Muscle of leg (tissue), 11 donors: Measurements from ENCODE around the gene CAMKK2. TPM values are rescaled to one million over a fixed set of nuclear protein-coding genes. Genes with fewer than 3 reads are reported as not detected.
A peak's percentile ranks its signal among the peaks of the same experiment; 100 is the strongest.
"Not testable (repeated sequence)": the region's sequence is repeated elsewhere in the genome, so short reads cannot be mapped to it uniquely, and the experiment has no call there.

ENCODE experiments used
- DNase-seq: peaks from one replicate; pipeline ENCODE4 v3.0.0; 2013
- H3K27ac ChIP-seq: one replicate; pipeline ENCODE4 v1.5.1; 2013; ENCODE audit warnings: mild to moderate bottlenecking, low read length, control low read depth
- H3K27me3 ChIP-seq: one replicate; pipeline ENCODE4 v1.6.1; 2013; ENCODE audit warnings: low read length; ENCODE audit not compliant: control insufficient read depth, insufficient read depth
- H3K36me3 ChIP-seq: one replicate; pipeline ENCODE4 v1.6.1; 2013; ENCODE audit warnings: low read length; ENCODE audit not compliant: control insufficient read depth, insufficient read depth
- H3K4me1 ChIP-seq: one replicate; pipeline ENCODE4 v1.6.1; 2013; ENCODE audit warnings: low read length; ENCODE audit not compliant: control insufficient read depth, insufficient read depth
- H3K4me3 ChIP-seq: one replicate; pipeline ENCODE4 v1.5.1; 2013; ENCODE audit warnings: low read length, control low read depth
- H3K9me3 ChIP-seq: replicated peaks from 2 replicates; pipeline ENCODE4 v1.6.1; 2013; ENCODE audit warnings: low read depth, low read length; ENCODE audit not compliant: control insufficient read depth
- WGBS: methylation state at CpG from one replicate; pipeline ENCODE4 v1.1.5; 2013; ENCODE audit warnings: missing lambda C conversion rate; ENCODE audit not compliant: insufficient coverage; 5-methylcytosine and 5-hydroxymethylcytosine counted together
- polyA plus RNA-seq, 8 donors: library from polyadenylated mRNA; unstranded; fragments of 120-200 nt; gene quantifications; one replicate each; pipeline versions ENCODE4 v1.2.1 to v1.2.3, GENCODE V29; 2013; ENCODE audit warnings: inconsistent platforms in 1 of 8, low replicate concordance in 1 of 8; ENCODE audit not compliant: insufficient read length in 8 of 8, insufficient read depth in 1 of 8
- total RNA-seq: library from RNA; stranded (reverse); fragments of 120-200 nt; gene quantifications from one replicate; pipeline ENCODE4 v1.2.4, GENCODE V29; 2013

CAMKK2 gene
- total and polyA plus RNA-seq, 9 donors, result 12.1 to 29.5 (median 23.2) TPM

GRCh38 chr12:121281116-121281515, 15.4 kb downstream of the CAMKK2 start:
- peaks cover 12% of the 10 kb centered on the region for H3K4me1 ChIP-seq
- WGBS, result 83% methylated on average over 9 of the region's 14 CpGs

GRCh38 chr12:121280531-121280930, 16.0 kb downstream of the CAMKK2 start:
- not testable (repeated sequence) for H3K36me3 ChIP-seq, H3K27ac ChIP-seq, H3K9me3 ChIP-seq, H3K4me3 ChIP-seq, DNase-seq, H3K27me3 ChIP-seq
- peaks cover 12% of the 10 kb centered on the region for H3K4me1 ChIP-seq
- no CpG with 5 or more reads among the region's 11 CpGs for WGBS

More at GRCh38 chr12:121281116-121281515, 15.4 kb downstream of the CAMKK2 start:
- H3K4me3 ChIP-seq, H3K27ac ChIP-seq, H3K27me3 ChIP-seq, DNase-seq, H3K9me3 ChIP-seq, H3K36me3 ChIP-seq: not testable (repeated sequence)

- no peaks in the 10 kb centered on the region for H3K27me3 ChIP-seq
- no peak overlapping the region for H3K4me3 ChIP-seq
- WGBS, result 21% methylated on average over 7 of the region's 10 CpGs
- peaks cover 6% of the 10 kb centered on the region for H3K36me3 ChIP-seq
- H3K9me3 ChIP-seq, result no peaks in the 10 kb centered on the region
- DNase-seq, result peak; percentile 50
- peaks cover 12% of the 10 kb centered on the region for H3K4me1 ChIP-seq
- H3K27ac ChIP-seq, result peak overlapping the region; percentile 21
Observed at GRCh38 chr12:121279507-121279915, 17.0 kb downstream of the CAMKK2 start.

GRCh38 chr12:121279071-121279375, 17.5 kb downstream of the CAMKK2 start:
- whole genome bisulfite sequencing, result 63% methylated on average over 13 of the region's 13 CpGs
- H3K9me3 ChIP-seq, result no peaks in the 10 kb centered on the region
- no peak for DNase-seq
- no peaks in the 10 kb centered on the region for H3K27me3 ChIP-seq
- H3K27ac ChIP-seq, result peak overlapping the region; percentile 42
- no peak overlapping the region for H3K4me3 ChIP-seq
- peaks cover 9% of the 10 kb centered on the region for H3K36me3 ChIP-seq
- peaks cover 12% of the 10 kb centered on the region for H3K4me1 ChIP-seq

GRCh38 chr12:121278169-121279070, 18.1 kb downstream of the CAMKK2 start:
- peaks cover 15% of the 10 kb centered on the region for H3K36me3 ChIP-seq
- DNase-seq, result no peak
- no peak overlapping the region for H3K4me3 ChIP-seq
- H3K4me1 ChIP-seq, result peaks cover 12% of the 10 kb centered on the region
- no peaks in the 10 kb centered on the region for H3K9me3 ChIP-seq
- H3K27me3 ChIP-seq, result no peaks in the 10 kb centered on the region
- WGBS, result 91% methylated on average over 9 of the region's 15 CpGs
- peak overlapping the region; percentile 42 for H3K27ac ChIP-seq

- Histone ChIP-seq H3K4me3 (no peak overlapping the region), H3K9me3 (no peaks in the 10 kb centered on the region), H3K27ac (no peak overlapping the region), H3K27me3 (no peaks in the 10 kb centered on the region), H3K4me1 (peaks cover 12% of the 10 kb centered on the region), H3K36me3 (peaks cover 24% of the 10 kb centered on the region)
- no peak for DNase-seq
- WGBS, result 100% methylated on average over 1 of the region's 6 CpGs
Observed at GRCh38 chr12:121277374-121277759, 19.1 kb downstream of the CAMKK2 start.

GRCh38 chr12:121274036-121274763, 22.3 kb downstream of the CAMKK2 start:
- Histone ChIP-seq H3K36me3 (peaks cover 33% of the 10 kb centered on the region), H3K27me3 (no peaks in the 10 kb centered on the region), H3K4me3 (no peak overlapping the region), H3K9me3 (no peaks in the 10 kb centered on the region), H3K27ac (no peak overlapping the region), H3K4me1 (peaks cover 5% of the 10 kb centered on the region)
- DNase-seq, result no peak
- 94% methylated on average over 33 of the region's 35 CpGs for WGBS

GRCh38 chr12:121273364-121273896, 23.1 kb downstream of the CAMKK2 start:
- 95% methylated on average over 14 of the region's 14 CpGs for WGBS
- no peak overlapping the region for H3K27ac ChIP-seq
- H3K36me3 ChIP-seq, result peaks cover 37% of the 10 kb centered on the region
- H3K9me3 ChIP-seq, result no peaks in the 10 kb centered on the region
- no peaks in the 10 kb centered on the region for H3K4me1 ChIP-seq
- H3K27me3 ChIP-seq, result no peaks in the 10 kb centered on the region
- DNase-seq, result no peak
- no peak overlapping the region for H3K4me3 ChIP-seq

- Histone ChIP-seq H3K9me3 (no peaks in the 10 kb centered on the region), H3K27ac (no peak overlapping the region), H3K4me1 (no peaks in the 10 kb centered on the region), H3K27me3 (no peaks in the 10 kb centered on the region), H3K4me3 (no peak overlapping the region), H3K36me3 (peaks cover 43% of the 10 kb centered on the region)
- WGBS, result no CpG with 5 or more reads among the region's 1 CpG
- no peak for DNase-seq
Observed at GRCh38 chr12:121267822-121268221, 28.7 kb downstream of the CAMKK2 start.

- Histone ChIP-seq H3K9me3 (no peaks in the 10 kb centered on the region), H3K4me3 (no peak overlapping the region), H3K27me3 (no peaks in the 10 kb centered on the region), H3K27ac (no peak overlapping the region), H3K4me1 (no peaks in the 10 kb centered on the region), H3K36me3 (peaks cover 58% of the 10 kb centered on the region)
- DNase-seq, result no peak
- WGBS, result 89% methylated on average over 3 of the region's 10 CpGs
Observed at GRCh38 chr12:121264951-121265515, 31.5 kb downstream of the CAMKK2 start.
